NCI-H2081 (cell line): Measurements from ENCODE around the gene NR4A1.

Source experiments
- DNase-seq, 2 experiments: peaks; one replicate each; lab custom pipeline; 2025; lab: John Stamatoyannopoulos, UW

The NR4A1 gene

DNA sequence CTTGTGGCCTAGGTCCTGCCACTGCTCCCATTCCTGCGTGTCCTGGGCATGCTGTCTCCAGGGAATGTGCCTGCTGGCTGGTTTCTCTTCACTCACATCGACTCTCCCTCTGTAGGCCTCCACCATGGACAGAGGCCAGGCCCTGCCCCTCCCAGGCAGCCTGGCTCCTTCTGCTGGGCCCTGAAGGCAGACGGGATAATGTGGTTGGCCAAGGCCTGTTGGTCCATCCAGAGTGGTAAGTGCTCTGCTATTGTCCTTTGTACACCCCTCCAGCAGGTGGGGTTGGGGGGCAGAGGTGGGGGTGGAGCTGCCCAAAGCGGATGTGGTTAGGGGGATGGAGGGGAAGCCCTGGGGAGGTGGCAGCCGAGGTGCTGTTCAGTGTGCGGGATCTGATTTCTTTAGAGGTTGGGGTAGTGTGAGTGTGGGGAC, 9.5 kb upstream of the NR4A1 start:
- peak; percentile 61 to 82 for DNase-seq

DNA sequence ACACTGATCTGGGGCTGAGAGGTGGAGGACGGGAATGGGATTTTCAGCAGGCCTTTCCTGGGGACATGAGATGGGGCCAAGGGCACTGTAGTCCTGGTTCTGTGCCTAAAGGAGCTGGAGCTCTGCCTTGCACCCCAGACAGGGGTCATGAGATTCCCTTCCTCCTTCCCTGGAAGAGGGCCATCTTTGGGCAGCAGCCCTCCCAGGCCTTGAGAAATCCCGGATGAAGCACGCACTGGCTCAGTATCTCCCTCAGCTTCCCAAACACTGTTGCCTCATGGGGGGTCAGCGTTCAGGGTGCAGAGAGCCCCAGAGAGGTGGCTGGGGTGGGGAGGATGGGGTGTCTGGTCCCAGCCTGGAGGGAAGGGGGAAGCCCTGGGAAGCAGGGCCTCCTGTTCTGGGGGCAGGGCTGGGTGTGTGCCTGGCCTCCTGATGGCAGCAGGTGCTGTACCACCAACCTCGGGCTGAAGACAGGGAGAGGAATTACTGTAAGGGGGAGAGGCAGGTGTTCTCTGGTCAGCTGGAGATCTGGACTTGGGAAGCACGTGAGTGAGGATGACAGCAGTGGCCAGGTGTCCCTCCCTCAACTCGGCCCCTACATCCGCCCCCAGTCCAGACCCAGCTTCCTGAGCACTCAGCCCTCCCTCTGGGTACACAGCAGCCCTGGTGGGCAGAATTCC, 8.4 kb upstream of the NR4A1 start:
- peak; percentile 75 to 91 for DNase-seq

DNA sequence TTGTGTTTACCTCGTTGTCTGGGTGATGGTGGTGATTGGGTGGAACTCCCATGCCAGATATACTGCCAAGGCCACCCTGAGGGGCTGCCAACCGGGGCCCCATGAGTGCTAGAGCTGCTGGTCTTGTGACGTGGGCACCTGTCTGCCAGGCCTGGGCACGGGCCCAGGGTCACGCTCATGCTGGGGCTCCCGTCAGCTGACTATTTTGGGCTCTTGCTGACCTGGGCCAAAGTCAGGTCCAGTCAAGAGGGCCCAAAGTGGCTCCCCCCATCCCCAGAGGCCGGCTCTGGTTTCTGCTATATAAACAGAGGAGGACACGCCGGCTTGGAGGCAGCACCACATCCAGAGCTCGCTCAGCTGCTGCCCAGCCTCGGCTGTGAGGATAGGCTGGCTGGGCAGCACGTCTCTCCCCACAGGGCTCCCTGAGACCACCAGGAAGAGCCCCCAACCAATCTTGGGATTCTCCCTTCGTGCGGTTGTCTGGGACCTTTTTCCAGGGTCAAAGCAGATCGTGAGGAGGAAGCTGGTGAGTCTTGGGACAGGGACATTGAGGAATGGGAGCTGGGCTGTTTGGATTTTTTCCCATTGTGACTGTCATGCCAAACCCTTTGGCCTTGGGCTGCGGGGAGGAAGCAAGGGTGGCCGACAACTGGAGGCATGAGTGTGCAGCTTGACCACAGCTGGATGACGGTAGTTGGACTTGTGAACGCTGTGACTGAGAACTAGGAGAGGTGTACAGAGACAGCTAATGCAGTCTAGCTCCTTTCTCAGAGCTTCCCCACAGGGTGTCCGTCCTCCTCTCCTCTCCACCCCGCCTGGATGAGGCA, 7.6 kb upstream of the NR4A1 start:
- DNase-seq, result no peak

DNA sequence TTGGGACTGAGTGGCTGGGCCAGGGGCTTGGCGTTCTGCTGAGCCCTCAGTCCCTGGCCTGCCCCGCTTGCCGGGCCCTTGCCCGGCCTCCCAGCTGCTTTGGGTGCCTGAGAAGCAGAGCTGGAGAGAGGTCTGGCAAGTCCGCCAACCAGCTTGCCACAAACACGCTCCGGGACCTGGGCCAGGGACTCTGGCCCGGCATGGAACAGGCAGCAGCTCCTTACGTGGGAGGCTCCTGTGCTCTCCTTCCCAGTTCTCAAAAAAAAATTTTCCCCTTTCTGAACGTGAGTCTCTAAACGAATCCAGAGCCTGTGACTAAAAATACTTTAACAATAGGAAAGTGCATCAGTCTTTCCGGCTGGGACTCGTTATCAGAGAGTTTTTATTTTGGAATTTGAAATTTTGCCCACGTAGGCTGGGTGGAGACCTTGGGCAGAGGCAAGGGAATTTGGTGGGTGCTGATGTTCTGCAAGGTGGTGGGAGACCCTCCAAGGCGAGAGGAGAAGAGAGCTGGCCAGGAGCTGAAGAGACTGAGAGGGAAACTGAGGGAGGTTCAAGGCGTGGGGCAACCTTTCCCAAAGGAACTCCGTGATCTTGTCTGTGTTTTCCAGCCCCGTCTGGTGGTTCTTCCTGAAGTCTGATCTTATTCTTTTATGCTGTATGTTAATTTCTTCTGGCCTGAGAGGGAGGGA, 6.8 kb upstream of the NR4A1 start:
- DNase-seq, result no peak

DNA sequence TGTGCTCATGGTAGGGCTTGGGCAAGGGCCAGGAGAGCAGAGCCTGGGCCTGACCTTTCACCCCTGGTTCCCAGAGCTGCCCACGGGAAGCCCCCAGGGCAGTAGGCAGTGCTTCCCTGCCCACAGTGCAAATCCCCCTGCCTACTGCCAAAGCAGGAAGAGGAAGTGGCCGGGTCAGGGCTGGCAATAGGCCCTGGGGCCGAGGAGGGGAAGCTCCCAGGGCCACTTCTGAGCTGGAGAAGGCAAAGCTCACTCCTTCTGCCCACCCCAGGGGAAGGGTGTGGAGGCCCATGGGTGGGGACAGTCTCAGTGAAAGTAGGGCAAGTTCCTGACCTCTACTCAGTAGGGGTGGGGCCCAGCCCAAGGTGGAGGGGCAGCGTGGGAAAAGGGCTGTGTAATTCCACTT, 5.4 kb upstream of the NR4A1 start:
- no peak for DNase-seq

DNA sequence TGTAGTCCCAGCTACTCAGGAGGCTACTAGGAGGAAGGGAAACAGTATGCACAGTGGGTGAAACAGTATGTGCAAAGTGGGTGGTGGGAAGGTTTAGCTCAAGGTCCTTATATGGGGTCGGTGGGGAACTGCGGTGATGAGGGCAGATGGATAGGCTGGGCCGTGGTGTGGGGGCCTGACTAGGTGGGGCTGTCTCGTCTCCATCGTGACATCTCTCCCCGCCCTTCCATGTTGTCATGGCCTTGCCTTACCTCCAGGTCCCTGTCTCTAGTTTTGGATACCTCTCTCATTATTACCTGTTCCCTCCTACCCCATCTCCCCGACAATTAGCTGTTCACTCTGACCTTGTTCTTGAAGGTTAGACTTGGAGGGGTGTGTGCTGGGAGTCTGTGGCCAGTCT, 4.4 kb upstream of the NR4A1 start:
- DNase-seq, result no peak

DNA sequence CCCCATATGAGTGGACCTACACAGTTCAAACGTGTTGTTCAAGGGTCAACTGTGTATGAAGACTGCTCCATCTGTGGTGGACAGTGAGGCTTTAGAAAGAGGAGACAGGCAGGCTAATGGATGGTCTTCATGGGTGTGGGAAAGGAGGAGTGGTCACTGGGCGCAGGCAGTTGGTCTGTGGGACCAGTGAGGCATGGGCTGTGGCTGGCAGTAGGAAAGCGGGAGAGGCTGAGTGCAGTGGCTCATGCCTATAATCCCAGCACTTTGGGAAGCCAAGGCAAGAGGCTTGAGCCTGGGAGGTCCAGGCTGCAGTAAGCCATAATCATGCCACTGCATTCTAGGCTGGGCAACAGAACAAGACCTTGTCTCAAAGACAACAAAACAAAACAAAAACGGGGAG, 2.0 kb upstream of the NR4A1 start:
- DNase-seq, result no peak

DNA sequence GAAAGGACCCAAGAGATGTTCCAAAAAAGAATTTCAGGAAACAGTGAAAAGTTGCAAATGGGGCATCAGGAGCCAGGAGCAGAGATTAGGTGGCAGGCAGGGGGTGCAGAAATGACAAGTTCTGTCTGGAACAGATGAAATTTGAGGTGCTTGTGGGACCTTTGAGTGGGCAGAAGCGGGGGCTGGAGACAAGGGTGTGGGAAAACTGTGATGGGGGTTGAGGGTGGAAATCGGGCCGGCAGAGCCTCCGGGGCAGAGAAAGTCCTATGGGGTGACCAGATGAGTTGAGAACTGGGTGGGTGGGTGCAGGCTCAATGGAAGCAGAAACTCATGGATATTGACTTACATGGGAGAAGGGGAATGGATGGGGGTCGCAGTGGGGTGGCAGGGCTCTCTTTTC, 1.6 kb upstream of the NR4A1 start:
- no peak for DNase-seq

DNA sequence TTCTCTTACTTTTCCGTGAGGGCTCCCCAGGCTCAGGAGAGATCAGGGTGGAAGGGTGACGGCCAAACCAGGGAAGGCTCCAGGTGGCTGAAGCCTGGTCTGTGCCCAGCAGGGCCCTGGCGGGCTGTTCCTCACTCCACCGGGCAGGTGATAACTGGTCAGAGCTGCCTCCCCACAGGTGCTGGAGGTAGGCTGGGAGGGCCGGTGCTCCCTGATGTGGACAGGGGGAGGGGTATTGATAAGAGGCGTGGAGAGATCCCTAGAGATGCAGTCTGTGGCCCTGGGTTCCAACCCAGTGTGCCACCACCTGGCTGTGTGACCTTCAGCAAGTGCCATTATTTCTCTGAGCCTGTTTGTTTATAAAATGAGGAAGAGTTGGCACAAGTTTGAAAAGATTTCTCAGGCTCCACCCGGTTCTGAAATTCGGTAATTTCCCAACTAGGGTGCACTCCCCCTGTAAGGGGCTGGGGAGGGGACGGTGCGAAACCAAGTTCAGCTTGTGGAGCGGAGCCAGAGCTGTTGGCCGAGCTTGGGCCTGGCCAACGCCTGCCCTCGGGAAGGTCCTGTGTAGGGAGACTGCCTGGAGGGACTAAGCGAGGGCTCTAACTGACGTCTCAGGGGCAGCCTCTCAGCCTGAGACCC, 1.0 kb upstream of the NR4A1 start:
- DNase-seq, result peak in 1 of 2 experiments; percentile 28

DNA sequence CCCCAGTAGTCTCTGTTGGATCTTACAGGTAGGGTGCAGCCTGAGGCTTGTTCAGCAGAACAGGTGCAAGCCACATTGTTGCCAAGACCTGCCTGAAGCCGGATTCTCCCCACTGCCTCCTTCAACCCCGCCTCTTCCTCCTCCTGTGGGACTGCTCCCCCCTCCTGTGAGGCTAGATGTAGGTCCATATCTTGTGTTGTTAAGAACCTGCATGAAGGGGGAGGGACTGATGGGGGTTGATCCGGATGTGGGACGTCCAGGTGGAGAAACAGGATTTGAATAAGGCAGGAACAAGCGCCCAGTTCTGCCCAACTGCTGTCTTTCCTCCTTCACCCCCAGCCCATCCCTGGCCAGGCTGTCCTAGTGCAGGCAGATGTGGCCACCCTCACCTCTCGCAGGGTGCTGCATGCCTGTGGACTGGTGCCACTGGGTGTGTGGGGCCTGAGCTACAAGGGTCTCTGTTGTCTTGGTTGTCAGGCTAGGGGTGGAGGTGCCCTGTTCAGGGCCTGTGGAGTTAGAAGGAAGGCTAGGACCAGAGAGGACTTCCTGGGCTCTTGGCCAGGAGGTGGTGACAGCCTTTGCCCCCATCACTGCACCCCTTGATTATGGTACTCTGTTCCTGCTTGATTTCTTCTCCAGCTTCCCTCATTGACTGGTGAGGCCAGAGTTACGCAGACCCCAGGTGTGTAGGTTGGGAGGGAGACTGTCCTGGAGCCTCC, 1.4 kb downstream of the NR4A1 start:
- DNase-seq, result no peak

DNA sequence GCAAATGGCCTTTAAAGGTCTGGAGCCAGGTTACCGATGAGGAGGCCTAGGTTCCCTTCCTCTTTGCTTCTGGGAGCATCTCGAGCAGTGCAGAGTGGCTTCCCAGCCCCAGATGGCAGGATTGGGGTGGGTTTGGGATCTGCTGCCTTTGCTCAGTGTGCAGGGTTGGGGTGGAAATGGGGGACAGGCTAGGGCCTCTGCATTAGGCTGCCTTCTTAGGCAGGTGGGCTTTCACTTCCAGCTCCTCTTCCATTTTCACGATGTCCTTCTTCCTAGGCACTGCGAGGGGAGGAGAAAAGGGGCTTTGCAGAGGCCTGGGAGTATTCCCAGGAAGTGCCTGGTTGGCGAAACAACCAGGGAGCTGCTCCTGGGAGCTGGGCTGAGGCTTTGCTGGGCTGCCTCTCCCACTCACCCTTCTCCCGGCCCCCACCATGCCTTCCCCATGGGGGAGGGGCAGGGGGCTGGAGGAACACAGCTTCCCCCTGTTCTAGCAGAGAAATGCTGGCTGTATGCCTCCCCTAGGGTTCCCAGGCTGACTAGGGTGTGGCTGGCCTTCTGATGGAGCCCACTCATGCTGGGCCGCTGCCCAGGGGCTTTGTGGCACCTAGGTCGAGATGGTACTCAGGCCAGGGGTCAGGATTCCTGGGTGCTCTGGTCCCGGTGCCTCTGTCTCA, 2.4 kb downstream of the NR4A1 start:
- DNase-seq, result no peak

DNA sequence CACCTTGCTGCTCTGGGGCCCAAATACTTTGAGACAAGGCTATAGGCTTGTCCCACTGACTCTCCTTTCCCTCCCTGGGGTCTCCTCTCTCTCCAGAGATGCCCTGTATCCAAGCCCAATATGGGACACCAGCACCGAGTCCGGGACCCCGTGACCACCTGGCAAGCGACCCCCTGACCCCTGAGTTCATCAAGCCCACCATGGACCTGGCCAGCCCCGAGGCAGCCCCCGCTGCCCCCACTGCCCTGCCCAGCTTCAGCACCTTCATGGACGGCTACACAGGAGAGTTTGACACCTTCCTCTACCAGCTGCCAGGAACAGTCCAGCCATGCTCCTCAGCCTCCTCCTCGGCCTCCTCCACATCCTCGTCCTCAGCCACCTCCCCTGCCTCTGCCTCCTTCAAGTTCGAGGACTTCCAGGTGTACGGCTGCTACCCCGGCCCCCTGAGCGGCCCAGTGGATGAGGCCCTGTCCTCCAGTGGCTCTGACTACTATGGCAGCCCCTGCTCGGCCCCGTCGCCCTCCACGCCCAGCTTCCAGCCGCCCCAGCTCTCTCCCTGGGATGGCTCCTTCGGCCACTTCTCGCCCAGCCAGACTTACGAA, 3.1 kb downstream of the NR4A1 start:
- no peak for DNase-seq

DNA sequence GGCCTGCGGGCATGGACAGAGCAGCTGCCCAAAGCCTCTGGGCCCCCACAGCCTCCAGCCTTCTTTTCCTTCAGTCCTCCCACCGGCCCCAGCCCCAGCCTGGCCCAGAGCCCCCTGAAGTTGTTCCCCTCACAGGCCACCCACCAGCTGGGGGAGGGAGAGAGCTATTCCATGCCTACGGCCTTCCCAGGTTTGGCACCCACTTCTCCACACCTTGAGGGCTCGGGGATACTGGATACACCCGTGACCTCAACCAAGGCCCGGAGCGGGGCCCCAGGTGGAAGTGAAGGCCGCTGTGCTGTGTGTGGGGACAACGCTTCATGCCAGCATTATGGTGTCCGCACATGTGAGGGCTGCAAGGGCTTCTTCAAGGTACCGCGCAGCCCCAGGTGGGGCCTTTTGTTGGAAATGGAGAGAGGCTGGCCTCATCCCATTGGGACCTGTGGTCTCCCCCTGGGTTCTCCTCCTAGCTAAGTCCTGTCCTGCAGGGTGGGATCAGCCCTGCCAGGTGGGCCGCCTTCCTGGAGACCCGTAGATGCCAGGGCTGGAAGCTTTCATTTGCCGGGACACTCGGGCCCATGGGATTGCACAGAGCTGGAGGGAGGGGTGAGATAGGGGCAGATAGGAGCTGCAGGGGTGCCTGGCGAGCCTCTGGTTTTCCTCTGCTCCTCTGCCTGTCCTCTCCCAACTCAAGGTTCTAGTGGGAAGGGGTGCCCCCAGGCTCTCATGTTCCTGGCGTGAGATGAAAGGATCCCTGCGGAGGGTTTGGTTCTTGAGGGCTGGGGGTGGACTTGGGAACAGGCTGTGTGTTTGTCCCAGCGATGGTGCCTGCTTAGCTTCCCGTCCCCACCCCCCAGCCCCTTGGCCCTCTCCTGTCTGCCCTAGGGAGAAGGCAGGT, 3.8 kb downstream of the NR4A1 start:
- no peak for DNase-seq

DNA sequence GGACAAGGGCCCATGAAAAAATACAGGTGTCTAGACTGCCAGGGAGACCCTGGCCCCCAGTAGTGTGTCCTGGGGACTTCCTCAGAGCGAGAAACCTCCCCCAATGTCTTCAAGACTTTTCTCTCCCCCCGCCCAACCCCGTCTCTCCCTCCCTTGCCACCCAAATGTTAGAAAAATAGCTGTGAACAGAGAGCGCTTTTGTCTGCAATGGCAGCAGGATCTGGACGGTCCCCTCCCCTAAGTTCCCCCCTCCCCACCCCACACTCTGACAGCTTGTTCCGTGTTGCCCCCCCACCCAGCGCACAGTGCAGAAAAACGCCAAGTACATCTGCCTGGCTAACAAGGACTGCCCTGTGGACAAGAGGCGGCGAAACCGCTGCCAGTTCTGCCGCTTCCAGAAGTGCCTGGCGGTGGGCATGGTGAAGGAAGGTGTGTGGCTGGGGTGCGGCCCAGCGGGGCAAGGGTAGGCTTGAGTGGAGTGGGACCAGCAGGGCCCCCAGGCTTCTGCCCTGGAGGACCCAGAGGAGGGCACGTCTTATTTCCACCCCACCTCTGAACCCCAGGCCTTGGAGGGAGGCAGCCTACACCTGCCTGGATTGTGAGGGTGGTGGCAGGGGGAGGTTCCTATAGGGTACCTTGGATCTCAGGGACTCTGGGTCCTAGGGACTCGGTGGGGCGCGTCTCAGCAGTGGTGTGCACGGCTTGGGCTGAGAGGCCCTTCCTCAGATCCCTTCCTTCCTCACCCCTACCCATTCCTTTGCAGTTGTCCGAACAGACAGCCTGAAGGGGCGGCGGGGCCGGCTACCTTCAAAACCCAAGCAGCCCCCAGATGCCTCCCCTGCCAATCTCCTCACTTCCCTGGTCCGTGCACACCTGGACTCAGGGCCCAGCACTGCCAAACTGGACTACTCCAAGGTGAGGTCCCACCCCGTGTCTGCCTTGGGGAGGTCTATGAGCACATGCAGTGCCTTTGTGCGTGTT, 4.8 kb downstream of the NR4A1 start:
- no peak for DNase-seq

DNA sequence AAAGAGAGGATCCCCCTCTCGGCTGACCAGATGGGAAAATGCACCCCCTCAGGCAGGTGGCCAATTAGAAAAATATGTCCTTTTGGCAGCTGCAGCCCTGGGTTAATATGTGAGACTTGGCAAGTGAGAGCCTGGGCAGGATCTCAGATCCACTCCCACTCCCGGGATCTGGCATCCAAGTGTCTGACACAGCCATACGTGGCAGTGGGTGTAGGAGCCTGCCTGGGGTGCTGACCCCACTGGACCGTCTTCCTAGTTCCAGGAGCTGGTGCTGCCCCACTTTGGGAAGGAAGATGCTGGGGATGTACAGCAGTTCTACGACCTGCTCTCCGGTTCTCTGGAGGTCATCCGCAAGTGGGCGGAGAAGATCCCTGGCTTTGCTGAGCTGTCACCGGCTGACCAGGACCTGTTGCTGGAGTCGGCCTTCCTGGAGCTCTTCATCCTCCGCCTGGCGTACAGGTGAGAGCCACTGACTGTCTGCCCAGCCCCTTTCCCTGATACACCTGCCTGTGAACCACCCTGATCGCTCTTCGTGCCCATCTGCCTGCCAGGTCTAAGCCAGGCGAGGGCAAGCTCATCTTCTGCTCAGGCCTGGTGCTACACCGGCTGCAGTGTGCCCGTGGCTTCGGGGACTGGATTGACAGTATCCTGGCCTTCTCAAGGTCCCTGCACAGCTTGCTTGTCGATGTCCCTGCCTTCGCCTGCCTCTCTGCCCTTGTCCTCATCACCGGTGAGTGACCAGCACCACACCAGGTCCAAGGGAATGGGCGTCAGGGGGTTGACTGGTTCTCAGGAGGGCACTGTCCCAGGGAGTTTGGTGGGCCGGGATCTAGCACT, 5.8 kb downstream of the NR4A1 start:
- DNase-seq, result no peak

DNA sequence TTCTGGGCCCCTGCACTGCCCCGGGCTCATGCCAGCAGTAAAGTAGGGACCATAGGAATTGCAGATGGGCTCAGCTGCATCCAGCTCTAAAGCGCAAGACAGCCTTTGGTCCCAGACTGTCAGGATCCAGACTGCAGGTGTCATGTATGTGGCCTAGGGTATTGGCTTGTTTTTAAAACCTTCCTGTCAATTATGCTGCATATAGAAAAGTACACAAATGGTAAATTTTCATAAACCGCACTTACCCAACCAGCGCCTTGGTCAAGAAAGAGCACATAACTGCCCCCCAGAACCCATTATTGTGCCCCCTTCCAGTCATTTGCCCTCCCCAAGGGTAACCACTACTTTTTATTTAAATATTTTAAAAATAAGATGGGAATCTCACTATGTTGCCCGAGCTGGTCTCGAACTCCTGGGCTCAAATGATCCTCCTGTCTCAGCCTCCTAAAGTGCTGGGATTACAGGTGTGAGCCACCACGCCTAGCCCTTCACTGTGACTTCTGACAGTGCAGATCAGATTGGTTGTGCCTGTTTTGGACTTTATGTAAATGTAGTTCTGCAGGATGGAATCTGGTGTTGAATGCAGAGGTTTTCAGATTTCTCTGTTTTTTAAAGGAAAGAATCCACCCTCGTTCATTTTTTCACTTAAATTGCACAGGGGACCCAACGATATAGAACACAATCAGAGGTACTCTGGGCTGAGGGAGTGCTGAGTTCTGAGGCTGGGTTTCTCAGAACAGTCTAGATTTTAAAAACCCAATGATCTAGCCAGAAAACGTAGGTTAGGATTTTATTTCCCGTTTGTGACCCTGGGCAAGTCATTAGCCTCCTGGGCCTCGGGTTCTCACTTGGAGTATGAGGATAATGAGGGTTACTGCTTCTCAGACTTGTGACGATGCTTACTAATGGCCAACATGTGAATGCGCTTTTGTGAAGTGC, 6.7 kb downstream of the NR4A1 start:
- no peak for DNase-seq
